SU-DHL-6 (cell line): ENCODE results near the gene FNIP2.

Source experiments
- CTCF ChIP-seq: fragments of 200-600 bp; sonication (generic); IDR thresholded peaks from one replicate; pipeline ENCODE4 v1.5.1; 2017; ENCODE audit warnings: antibody characterized with exemption, mild to moderate bottlenecking, low read length, moderate library complexity; ENCODE audit not compliant: insufficient read depth, poor library complexity, severe bottlenecking
- EZH2phosphoT487 ChIP-seq: fragments of 200-600 bp; sonication (generic), shearing (Covaris generic); conservative IDR thresholded peaks from 2 replicates; pipeline ENCODE4 v1.6.1; 2018; ENCODE audit warnings: mild to moderate bottlenecking, antibody characterized with exemption, low read length, moderate library complexity, mixed read lengths

GRCh38 chr4:158821228-158821971 is 52.6 kb downstream of the FNIP2 start:
- no peak for TF ChIP-seq CTCF
- no peak for TF ChIP-seq EZH2phosphoT487
